Transverse colon (tissue), 4 donors: ENCODE measurements around the gene TUBA8.

Experiments
- CTCF ChIP-seq, 5 experiments: fragments of 200-600 bp in 3 of 5; fragments of 450-650 bp in 2 of 5; sonication (generic) in 3 of 5; IDR thresholded peaks; 1 replicate in 2 of 5; 2 replicates in 3 of 5; pipeline ENCODE4 v1.5.1; 2016 to 2017; ENCODE audit warnings: antibody characterized with exemption in 5 of 5, inconsistent platforms in 3 of 5, mild to moderate bottlenecking in 2 of 5, moderate library complexity in 1 of 5
- EP300 ChIP-seq: sonication (generic); formaldehyde crosslinking; IDR thresholded peaks from one replicate; pipeline ENCODE4 v1.6.1; 2017; ENCODE audit warnings: antibody characterized with exemption, low read depth
- POLR2A ChIP-seq: fragments of 450-650 bp; IDR thresholded peaks from one replicate; pipeline ENCODE4 v1.6.1; 2016; ENCODE audit warnings: antibody characterized with exemption, mild to moderate bottlenecking, moderate library complexity
- POLR2AphosphoS5 ChIP-seq, 3 donors: sonication (generic); formaldehyde crosslinking; IDR thresholded peaks; one replicate each; pipeline ENCODE4 v1.6.1; 2016; ENCODE audit warnings: antibody characterized with exemption in 3 of 3

- peak; percentile 38 for TF ChIP-seq POLR2A
- peak in 2 of 3 donors; percentile 46 to 50 for TF ChIP-seq POLR2AphosphoS5 (IDR thresholded peaks at IDR 0.05)
- TF ChIP-seq CTCF (IDR thresholded peaks at IDR 0.05), result peak in 2 of 5 experiments; percentile 14 to 35
- no peak for TF ChIP-seq EP300
Measured at GRCh38 chr22:18085188-18085587, 25.4 kb upstream of the TUBA8 start.
